HCT116 (cell line): Measurements from ENCODE around the gene SPIRE1. TPM values are rescaled to one million over a fixed set of nuclear protein-coding genes. Genes with fewer than 3 reads are reported as not detected.

Experiments used
- ATAC-seq: fragments of 200-7000 bp; cut with Tn5 transposase; 2 replicates; pipeline ENCODE4 v1.9.1; 2020; ENCODE audit warnings: mild to moderate bottlenecking, moderate library complexity
- BruUV-seq: library from RNA; stranded (reverse); fragments of 400-500 nt; replicated peaks from 2 replicates; lab custom pipeline; 2021; lab: Mats Ljungman, UMichigan
- CTCF ChIA-PET: fragments of 300-600 bp; sonication (Branson Sonifier 250); formaldehyde crosslinking; loops from one replicate; lab custom pipeline; 2021; ENCODE audit warnings: antibody characterized with exemption; lab: Charles Lee
- POLR2A ChIA-PET: fragments of 300-600, 350-600 bp; sonication (Branson Sonifier 250); formaldehyde crosslinking; loops from one replicate; lab custom pipeline; 2021; ENCODE audit warnings: antibody characterized with exemption; lab: Charles Lee
- RAD21 ChIA-PET, 2 experiments: fragments of 300-600 bp; sonication (Branson Sonifier 250); formaldehyde crosslinking; loops; one replicate each; lab custom pipeline; 2023; ENCODE audit warnings: low total read pairs in 2 of 2; ENCODE audit not compliant: uncharacterized antibody in 2 of 2, unreplicated experiment in 2 of 2, low non-redundant PET in 1 of 2; lab: Charles Lee
- DNase-seq: peaks from one replicate; pipeline ENCODE4 v3.0.0-alpha.2; 2010; ENCODE audit warnings: low read depth, low spot score
- H2AFZ ChIP-seq: fragments of 200-600 bp; shearing (Covaris generic), sonication (generic); 2 replicates; pipeline ENCODE4 v1.6.1; 2017; ENCODE audit warnings: low read depth, mixed run types, mixed read lengths, antibody characterized with exemption, low read length; ENCODE audit not compliant: poor library complexity, severe bottlenecking
- H3K27ac ChIP-seq: 2 replicates; pipeline ENCODE4 v1.5.1; 2012; ENCODE audit warnings: low read depth, low read length
- H3K27me3 ChIP-seq: fragments of 200-600 bp; sonication (generic); 2 replicates; pipeline ENCODE4 v1.6.1; 2016; ENCODE audit warnings: mixed run types, low read length, mixed read lengths; ENCODE audit not compliant: insufficient read depth
- H3K36me3 ChIP-seq, 2 experiments: fragments of 200-500 bp in 1 of 2; fragments of 200-600 bp in 1 of 2; sonication (Bioruptor generic) in 1 of 2; sonication (generic) in 1 of 2; 2 replicates each; pipeline versions ENCODE4 v1.5.1 to v1.6.1; 2014 to 2016; ENCODE audit warnings: low read length in 2 of 2, inconsistent platforms in 1 of 2, mixed read lengths in 1 of 2, mixed run types in 1 of 2; ENCODE audit not compliant: insufficient read depth in 2 of 2, control insufficient read depth in 1 of 2
- H3K4me1 ChIP-seq, 2 experiments: fragments of 200-600 bp in 1 of 2; sonication (generic) in 1 of 2; 2 replicates each; pipeline versions ENCODE4 v1.5.1 to v1.6.1; 2012 to 2017; ENCODE audit warnings: low read length in 2 of 2, inconsistent platforms in 1 of 2, mild to moderate bottlenecking in 1 of 2, mixed read lengths in 1 of 2, mixed run types in 1 of 2, moderate library complexity in 1 of 2; ENCODE audit not compliant: insufficient read depth in 2 of 2, control insufficient read depth in 1 of 2
- H3K4me2 ChIP-seq: fragments of 200-600 bp; sonication (generic); 2 replicates; pipeline ENCODE4 v1.6.1; 2017; ENCODE audit warnings: mixed run types, low read length, mixed read lengths
- H3K4me3 ChIP-seq, 2 experiments: fragments of 200-600 bp in 1 of 2; sonication (generic) in 1 of 2; replicated peaks in 1 of 2; 2 replicates each; pipeline ENCODE4 v1.5.1; 2011 to 2016; ENCODE audit warnings: low read length in 2 of 2, control low read depth in 1 of 2, low read depth in 1 of 2, mild to moderate bottlenecking in 1 of 2, mixed read lengths in 1 of 2, mixed run types in 1 of 2
- H3K79me2 ChIP-seq: fragments of 200-600 bp; sonication (generic); 2 replicates; pipeline ENCODE4 v1.6.1; 2017; ENCODE audit warnings: mild to moderate bottlenecking, mixed run types, low read length, moderate library complexity, mixed read lengths; ENCODE audit not compliant: insufficient read depth
- H3K9ac ChIP-seq: fragments of 200-600 bp; sonication (generic); 2 replicates; pipeline ENCODE4 v1.6.1; 2016; ENCODE audit warnings: low read length, mixed read lengths
- H3K9me2 ChIP-seq: fragments of 200-600 bp; sonication (generic), shearing (Covaris generic); 2 replicates; pipeline ENCODE4 v1.6.1; 2017; ENCODE audit warnings: mixed run types, mild to moderate bottlenecking, moderate library complexity; ENCODE audit not compliant: insufficient read depth
- H3K9me3 ChIP-seq, 2 experiments: fragments of 200-500 bp in 1 of 2; fragments of 200-600 bp in 1 of 2; sonication (Bioruptor generic) in 1 of 2; sonication (generic) in 1 of 2; 2 replicates each; pipeline ENCODE4 v1.6.1; 2014 to 2017; ENCODE audit warnings: low read length in 2 of 2, mixed read lengths in 2 of 2, inconsistent platforms in 1 of 2, low read depth in 1 of 2, mild to moderate bottlenecking in 1 of 2, mixed run types in 1 of 2, moderate library complexity in 1 of 2; ENCODE audit not compliant: control insufficient read depth in 1 of 2, insufficient read depth in 1 of 2
- H4K20me1 ChIP-seq: fragments of 200-600 bp; sonication (generic), shearing (Covaris generic); 2 replicates; pipeline ENCODE4 v1.6.1; 2017; ENCODE audit warnings: mixed run types, mild to moderate bottlenecking, moderate library complexity; ENCODE audit not compliant: insufficient read depth
- ATF3 ChIP-seq: IDR thresholded peaks from 2 replicates; pipeline ENCODE4 v1.6.1; 2012
- CEBPB ChIP-seq: IDR thresholded peaks from 2 replicates; pipeline ENCODE4 v1.6.1; 2012; ENCODE audit warnings: low read depth
- CTCF ChIP-seq, 3 experiments: fragments of 200-600 bp in 1 of 3; sonication (generic) in 1 of 3; IDR thresholded peaks in 2 of 3; conservative IDR thresholded peaks in 1 of 3; 2 replicates each; pipeline ENCODE4 v1.5.1; 2012 to 2017; ENCODE audit warnings: low read depth in 2 of 3, low read length in 2 of 3, antibody characterized with exemption in 1 of 3, borderline replicate concordance in 1 of 3, control low read depth in 1 of 3, mild to moderate bottlenecking in 1 of 3, mixed read lengths in 1 of 3, mixed run types in 1 of 3, moderate library complexity in 1 of 3; ENCODE audit not compliant: insufficient read depth in 1 of 3
- EGR1 ChIP-seq: IDR thresholded peaks from 2 replicates; pipeline ENCODE4 v1.6.1; 2012; ENCODE audit warnings: low read depth
- ELF1 ChIP-seq: IDR thresholded peaks from 2 replicates; pipeline ENCODE4 v1.6.1; 2012; ENCODE audit warnings: low read depth, borderline replicate concordance
- EZH2 ChIP-seq: fragments of 200-600 bp; sonication (generic); IDR thresholded peaks from 2 replicates; pipeline ENCODE4 v1.6.1; 2017; ENCODE audit warnings: antibody characterized with exemption, mixed run types
- EZH2phosphoT487 ChIP-seq: fragments of 200-600 bp; IDR thresholded peaks from 2 replicates; pipeline ENCODE4 v1.6.1; 2018; ENCODE audit warnings: antibody characterized with exemption, borderline replicate concordance
- FOSL1 ChIP-seq: IDR thresholded peaks from 2 replicates; pipeline ENCODE4 v1.6.1; 2012; ENCODE audit warnings: low read depth
- MAX ChIP-seq: IDR thresholded peaks from 2 replicates; pipeline ENCODE4 v1.6.1; 2012
- POLR2AphosphoS5 ChIP-seq: IDR thresholded peaks from 2 replicates; pipeline ENCODE4 v1.6.1; 2011; ENCODE audit warnings: mild to moderate bottlenecking, low read depth, low read length, moderate library complexity
- RAD21 ChIP-seq: IDR thresholded peaks from 2 replicates; pipeline ENCODE4 v1.6.1; 2012; ENCODE audit warnings: low read depth, mild to moderate bottlenecking
- REST ChIP-seq: IDR thresholded peaks from 2 replicates; pipeline ENCODE4 v1.6.1; 2012; ENCODE audit warnings: low read depth
- SP1 ChIP-seq: IDR thresholded peaks from 2 replicates; pipeline ENCODE4 v1.6.1; 2012; ENCODE audit warnings: low read depth
- SRF ChIP-seq: IDR thresholded peaks from 2 replicates; pipeline ENCODE4 v1.6.1; 2012; ENCODE audit warnings: low read depth
- TCF7L2 ChIP-seq: IDR thresholded peaks from 2 replicates; pipeline ENCODE4 v1.7.0; 2011; ENCODE audit warnings: borderline replicate concordance, inconsistent platforms; ENCODE audit not compliant: insufficient read depth, insufficient read length; ENCODE audit errors: extremely low read depth
- ZBTB33 ChIP-seq: IDR thresholded peaks from 2 replicates; pipeline ENCODE4 v1.6.1; 2011; ENCODE audit warnings: mild to moderate bottlenecking, low read length, moderate library complexity; ENCODE audit not compliant: insufficient replicate concordance; ENCODE audit errors: extremely low read depth
- ZFX ChIP-seq: fragments of 450-650 bp; IDR thresholded peaks from 2 replicates; pipeline ENCODE4 v1.6.1; 2017
- intact Hi-C: fragments of 100-400 bp; cut with micrococcal nuclease; formaldehyde crosslinking; loops from 2 replicates; pipeline ENCODE4 v1.10.0; 2022
- total RNA-seq: library from RNA; stranded (reverse); gene quantifications from one replicate; pipeline ENCODE4 v1.2.1, GENCODE V29; 2021; ENCODE audit not compliant: unreplicated experiment

The SPIRE1 gene
- total RNA-seq, 1 experiment from 2014 or later = 26.6 TPM

- TF ChIP-seq TCF7L2 (no peak), ATF3 (no peak), EZH2 (no peak), MAX (no peak), ZFX (no peak), POLR2AphosphoS5 (no peak)
- TF ChIP-seq, all 23 proteins: peak for 0
These were observed 214.4 kb downstream of the SPIRE1 start (continued) for GRCh38 chr18:12443551-12443950.

- intact Hi-C loops = no loop called here
- ChIA-PET CTCF (no interaction called here), POLR2A (no interaction called here), RAD21 (no interaction called here)
- Histone ChIP-seq H3K4me2 (no peak overlapping the region), H3K4me1 (no peaks in the 10 kb centered on the region), H3K79me2 (no peaks in the 10 kb centered on the region), H3K36me3 (no peaks in the 10 kb centered on the region), H3K9ac (no peak overlapping the region), H3K27ac (no peak overlapping the region), H3K4me3 (no peak overlapping the region), H3K9me3 (no peaks in the 10 kb centered on the region; a peak in 1 of 4 replicates), H4K20me1 (no peaks in the 10 kb centered on the region), H3K9me2 (no peaks in the 10 kb centered on the region), H2AFZ (no peak overlapping the region), H3K27me3 (no peaks in the 10 kb centered on the region)
- TF ChIP-seq CEBPB (no peak), MAX (no peak), ZBTB33 (no peak), RAD21 (no peak), EZH2 (no peak), ATF3 (no peak), FOSL1 (no peak), ELF1 (no peak), POLR2AphosphoS5 (no peak), REST (no peak), EGR1 (no peak), SRF (no peak), SP1 (no peak), CTCF (IDR thresholded peaks at IDR 0.05 in 2 of 3, conservative IDR thresholded peaks at IDR 0.05 in 1 of 3; ENCODE audit: borderline replicate concordance in 1 of 3, insufficient read depth in 1 of 3, low read depth in 2 of 3, low read length in 2 of 3) (no peak), ZFX (no peak), EZH2phosphoT487 (no peak), TCF7L2 (no peak)
- BruUV-seq = no TSS peak
- no peak for ATAC-seq
- no peak for DNase-seq
These were observed 215.0 kb downstream of the SPIRE1 start for GRCh38 chr18:12442946-12443345.
